CD4-positive, alpha-beta T cell treated with Interferon alpha-2 for 1 hour (primary cell): Measurements from ENCODE around the gene RNF183.
"Not testable (repeated sequence)": the region's sequence is repeated elsewhere in the genome, so short reads cannot be mapped to it uniquely, and the experiment has no call there.

Source experiments
- DNase-seq, 2 donors: peaks; one replicate each; pipeline ENCODE4 v3.0.0-alpha.2; 2020 to 2022

Gene RNF183

DNA sequence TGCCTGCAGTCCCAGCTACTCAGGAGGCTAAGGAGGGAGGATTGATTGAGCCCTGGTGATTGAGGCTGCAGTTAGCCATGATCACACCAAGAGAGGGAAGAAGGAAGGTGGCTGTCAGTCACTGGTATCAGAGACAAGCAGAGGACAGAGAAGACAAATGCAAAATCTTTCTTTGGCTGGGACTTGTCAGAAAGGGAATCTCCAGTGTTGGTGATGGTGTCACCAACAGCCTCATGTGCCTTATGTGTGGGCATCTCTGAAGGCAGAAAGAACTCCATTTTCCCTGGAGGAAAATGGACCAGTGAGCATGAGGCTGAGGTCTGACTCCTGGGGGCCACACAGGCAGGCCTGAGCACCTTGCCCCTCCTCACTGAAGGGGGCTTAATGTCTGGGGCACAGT lies 12.1 kb upstream of the RNF183 start:
- DNase-seq, result no peak

- DNase-seq, result no peak
Observed at GRCh38 chr9:113313261-113313660, 10.1 kb upstream of the RNF183 start.

- no peak for DNase-seq
Observed at GRCh38 chr9:113311961-113312360, 8.8 kb upstream of the RNF183 start.

GRCh38 chr9:113310538-113310937 lies 7.4 kb upstream of the RNF183 start:
- DNase-seq, result no peak

DNA sequence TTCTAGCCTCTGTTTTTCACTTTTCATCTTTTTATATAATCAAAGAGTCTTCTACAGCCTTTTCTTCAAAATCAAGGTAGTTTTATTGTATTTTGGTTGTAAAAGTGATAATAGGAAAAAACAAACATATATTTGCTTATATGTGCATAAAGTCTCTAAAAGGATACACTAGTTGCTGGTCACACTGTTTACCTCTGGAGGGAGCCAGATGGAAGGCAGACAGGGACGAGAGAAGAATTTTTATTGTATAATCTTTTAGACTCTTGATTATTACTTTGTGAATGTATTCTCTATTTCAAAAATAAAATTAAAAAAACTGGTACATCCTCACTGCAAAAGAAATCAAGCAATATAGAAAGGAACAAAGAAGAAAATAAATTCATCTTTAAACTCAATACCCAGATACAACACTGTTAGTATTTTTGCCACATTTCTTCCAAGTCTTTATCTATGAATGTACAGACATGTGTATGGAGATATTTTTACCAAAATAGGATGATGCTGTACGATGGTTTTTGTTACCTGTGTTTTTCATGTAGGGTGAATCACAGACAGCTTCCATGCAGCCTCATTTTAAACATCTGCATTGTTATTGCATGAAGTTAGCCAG lies 6.1 kb upstream of the RNF183 start:
- peak in 1 of 2 donors; percentile 56 for DNase-seq

DNA sequence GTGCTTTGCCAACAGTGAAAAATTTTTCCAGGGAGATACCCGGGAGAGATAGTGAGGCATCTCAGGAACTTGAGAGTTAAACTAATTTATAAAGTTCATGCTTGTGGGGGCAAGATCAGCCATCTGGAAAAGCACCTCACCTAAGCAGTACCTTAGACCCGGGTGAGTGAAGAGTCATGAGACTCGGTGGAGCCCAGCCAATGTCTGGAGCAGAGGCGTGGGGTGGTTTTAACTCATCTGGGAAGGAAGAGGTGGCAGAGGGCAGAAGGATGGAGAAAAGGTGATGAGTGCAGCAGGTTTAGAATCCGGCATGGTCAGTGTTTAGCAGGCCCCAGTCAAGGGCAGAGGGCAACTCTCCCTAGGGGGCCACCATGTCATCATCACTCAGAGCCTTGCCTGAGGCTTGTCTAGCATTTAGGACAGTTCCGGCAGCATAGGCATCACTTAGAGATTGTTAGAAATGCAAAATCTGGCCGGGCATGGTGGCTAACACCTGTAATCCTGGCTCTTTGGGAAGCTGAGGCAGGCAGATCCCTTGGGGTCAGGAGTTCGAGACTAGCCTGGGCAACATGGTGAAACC lies 4.3 kb upstream of the RNF183 start:
- no peak for DNase-seq

- DNase-seq, result no peak
Observed at GRCh38 chr9:113306566-113306965, 3.4 kb upstream of the RNF183 start.

DNA sequence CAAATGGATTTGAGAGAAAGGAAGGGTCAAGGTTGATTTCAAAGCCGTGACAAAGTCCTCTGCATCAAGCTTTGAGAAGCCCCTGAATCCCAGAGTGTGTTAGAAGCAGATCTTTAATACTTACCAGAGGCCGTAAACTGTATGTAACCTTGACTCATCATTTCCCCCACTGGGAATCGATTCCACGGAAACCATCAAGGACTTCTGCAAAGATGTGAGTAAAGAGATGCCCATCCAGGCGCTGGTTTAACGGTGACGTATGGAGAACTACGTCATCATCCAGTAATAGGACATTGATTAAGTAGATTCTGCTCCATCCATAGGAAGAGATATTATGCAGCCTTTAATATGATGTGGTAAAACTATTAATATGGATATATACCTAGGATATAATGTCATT lies 1.6 kb downstream of the RNF183 start:
- no peak for DNase-seq

DNA sequence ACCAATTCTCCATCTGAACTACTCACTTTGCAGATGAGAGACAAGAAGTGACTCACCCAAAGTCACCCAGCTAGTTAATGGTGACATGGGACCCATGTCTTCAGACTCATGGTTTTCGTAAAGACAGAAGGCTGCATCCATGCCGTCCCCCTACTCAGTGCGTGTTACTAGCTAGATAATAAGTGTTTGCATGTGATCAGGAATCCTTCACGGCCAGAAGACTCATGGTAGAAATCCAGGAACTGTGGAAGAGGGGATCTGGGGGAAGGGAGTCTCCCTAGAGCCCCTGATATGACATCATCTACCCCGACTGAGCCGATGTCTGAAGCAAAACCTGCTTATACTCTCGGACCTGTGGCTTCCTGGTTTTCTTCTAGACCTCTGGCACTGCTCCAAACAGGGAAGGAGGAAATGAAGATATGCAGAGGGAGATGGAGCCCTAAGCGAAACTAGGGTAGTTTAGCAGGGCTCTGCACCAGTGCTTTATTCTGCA lies 3.3 kb downstream of the RNF183 start:
- no peak for DNase-seq

GRCh38 chr9:113298924-113299770 lies 4.0 kb downstream of the RNF183 start:
- no peak for DNase-seq

GRCh38 chr9:113298311-113298710 lies 4.9 kb downstream of the RNF183 start:
- DNase-seq, result no peak

- no peak for DNase-seq
Observed at GRCh38 chr9:113296796-113297558, 6.2 kb downstream of the RNF183 start.

- DNase-seq, result not testable (repeated sequence)
Observed at GRCh38 chr9:113296247-113296646, 6.9 kb downstream of the RNF183 start.

- DNase-seq, result no peak
Observed at GRCh38 chr9:113293285-113293878, 9.8 kb downstream of the RNF183 start.

DNA sequence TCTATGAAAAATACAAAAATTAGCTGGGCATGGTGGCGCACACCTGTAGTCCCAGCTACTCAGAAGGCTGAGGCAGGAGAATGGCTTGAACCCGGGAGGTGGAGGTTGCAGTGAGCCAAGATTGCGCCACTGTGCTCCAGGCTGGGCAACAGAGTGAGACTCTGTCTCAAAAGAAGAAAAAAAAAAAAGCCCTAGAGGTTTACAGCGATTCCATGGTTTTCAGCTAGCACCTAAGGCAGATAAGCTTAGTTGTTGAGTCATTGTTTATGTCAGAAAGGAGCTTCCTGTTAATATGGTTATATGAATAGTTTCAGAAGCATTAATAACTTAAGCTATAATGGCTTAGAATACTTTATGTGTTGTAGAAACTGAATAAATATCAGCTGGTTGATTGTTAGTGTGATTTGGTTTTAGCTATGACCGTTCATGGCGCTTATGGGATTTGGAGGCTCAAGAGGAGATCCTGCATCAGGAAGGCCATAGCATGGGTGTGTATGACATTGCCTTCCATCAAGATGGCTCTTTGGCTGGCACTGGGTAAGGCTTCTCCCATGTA lies 13.0 kb downstream of the RNF183 start:
- no peak for DNase-seq

GRCh38 chr9:113289091-113289490 lies 14.1 kb downstream of the RNF183 start:
- DNase-seq, result no peak

- no peak for DNase-seq
Observed at GRCh38 chr9:113281356-113281755, 21.8 kb downstream of the RNF183 start.

DNA sequence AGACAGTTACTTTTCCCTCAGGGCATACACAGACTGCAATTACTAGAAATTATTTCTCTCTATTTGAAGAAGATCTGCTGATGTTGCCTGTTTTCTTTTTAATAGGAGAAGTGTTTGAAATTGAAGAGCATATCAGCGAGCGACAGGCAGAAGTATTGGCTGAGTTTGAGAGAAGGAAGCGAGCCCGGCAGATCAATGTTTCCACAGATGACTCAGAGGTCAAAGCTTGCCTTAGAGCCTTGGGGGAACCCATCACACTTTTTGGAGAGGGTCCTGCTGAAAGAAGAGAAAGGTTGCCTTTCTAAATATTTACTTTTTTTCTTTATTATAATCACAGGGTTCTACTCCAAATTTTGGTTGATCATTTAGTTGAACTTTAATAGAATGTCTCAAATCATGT lies 24.3 kb downstream of the RNF183 start:
- no peak for DNase-seq

GRCh38 chr9:113275157-113276131 lies 27.7 kb downstream of the RNF183 start, which contains the start of the genes CDC26 and PRPF4:
Gene CDC26 (minus strand): TSS chr9:113275572. CDS start chr9:113272507, 3,065 bp downstream.
Gene PRPF4 (plus strand): TSS chr9:113275658. CDS start chr9:113275744, 86 bp downstream.
- peak; percentile 95 to 96 for DNase-seq

DNA sequence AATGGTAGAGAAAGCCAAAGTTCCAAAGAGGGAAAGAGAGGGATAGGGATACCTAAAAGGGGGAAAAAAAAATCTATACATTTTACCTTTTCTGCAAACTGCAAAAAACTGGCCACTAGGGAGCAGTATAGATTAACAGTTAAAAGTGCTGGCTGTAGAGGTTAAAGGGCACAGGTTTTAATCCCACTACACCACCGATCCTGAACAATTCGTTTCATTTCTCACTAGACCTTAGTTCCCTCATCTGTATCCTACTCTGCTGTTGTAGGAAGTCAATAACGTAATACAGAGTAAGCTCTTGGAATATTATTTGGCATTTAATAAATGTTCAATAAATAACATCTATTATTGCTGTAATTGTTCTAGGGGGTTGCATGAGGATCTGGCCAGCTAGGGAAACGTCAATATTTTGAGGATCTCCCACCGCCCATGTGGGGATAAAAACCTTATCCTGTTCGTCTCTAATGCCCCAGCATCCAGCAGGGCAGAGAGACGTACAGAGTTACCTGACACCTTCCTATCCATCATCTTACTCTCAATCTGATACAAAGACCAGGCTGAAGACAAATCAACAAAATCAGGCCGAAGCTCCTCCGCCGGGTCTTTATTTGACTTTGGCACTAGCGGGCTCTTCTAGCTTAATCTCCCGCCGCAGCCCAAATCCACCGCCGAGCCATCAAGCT lies 28.6 kb downstream of the RNF183 start:
- peak; percentile 24 to 79 for DNase-seq
